DOHH2 (cell line): ENCODE data around the gene H6PD.

Experiments
- CTCF ChIP-seq: fragments of 200-600 bp; sonication (generic); IDR thresholded peaks from one replicate; pipeline ENCODE4 v1.5.1; 2014; ENCODE audit warnings: antibody characterized with exemption, mild to moderate bottlenecking, low read depth, low read length; ENCODE audit not compliant: poor library complexity, severe bottlenecking
- EZH2phosphoT487 ChIP-seq: fragments of 200-600 bp; sonication (generic); IDR thresholded peaks from 2 replicates; pipeline ENCODE4 v1.6.1; 2017; ENCODE audit warnings: borderline replicate concordance, mild to moderate bottlenecking, antibody characterized with exemption, low read length, moderate library complexity, mixed read lengths

GRCh38 chr1:9260059-9260766 lies 25.6 kb downstream of the H6PD start:
- TF ChIP-seq CTCF (no peak), EZH2phosphoT487 (no peak)
